H9 (cell line): ENCODE data around the gene TMEM129. TPM values are rescaled to one million over a fixed set of nuclear protein-coding genes. Genes with fewer than 3 reads are reported as not detected.

Experiments
- DNase-seq: peaks from one replicate; pipeline ENCODE4 v3.0.0-alpha.2; 2017
- H2AFZ ChIP-seq: one replicate; pipeline ENCODE4 v1.6.1; 2013; ENCODE audit warnings: mild to moderate bottlenecking, low read length, control low read depth, moderate library complexity
- H2AK5ac ChIP-seq: 2 replicates; pipeline ENCODE4 v1.6.1; 2013; ENCODE audit warnings: low read length, control low read depth, mixed read lengths; ENCODE audit not compliant: insufficient read length
- H2BK120ac ChIP-seq: one replicate; pipeline ENCODE4 v1.6.1; 2013; ENCODE audit warnings: low read depth, mild to moderate bottlenecking, low read length, control low read depth, inconsistent platforms; ENCODE audit not compliant: poor library complexity, severe bottlenecking
- H2BK12ac ChIP-seq: 2 replicates; pipeline ENCODE4 v1.6.1; 2013; ENCODE audit warnings: low read length, control low read depth, mixed read lengths, low read depth; ENCODE audit not compliant: insufficient read length
- H2BK15ac ChIP-seq: 2 replicates; pipeline ENCODE4 v1.6.1; 2013; ENCODE audit warnings: low read depth, low read length, control low read depth
- H2BK20ac ChIP-seq: one replicate; pipeline ENCODE4 v1.6.1; 2013; ENCODE audit warnings: low read depth, mild to moderate bottlenecking, low read length, control low read depth, inconsistent platforms; ENCODE audit not compliant: poor library complexity, severe bottlenecking
- H2BK5ac ChIP-seq: 2 replicates; pipeline ENCODE4 v1.6.1; 2013; ENCODE audit warnings: low read length, control low read depth, mixed read lengths; ENCODE audit not compliant: insufficient read length
- H3K14ac ChIP-seq: 2 replicates; pipeline ENCODE4 v1.6.1; 2013; ENCODE audit warnings: low read length, control low read depth; ENCODE audit not compliant: insufficient read depth
- H3K18ac ChIP-seq: 2 replicates; pipeline ENCODE4 v1.6.1; 2013; ENCODE audit warnings: low read depth, mild to moderate bottlenecking, mixed read lengths, low read length, control low read depth; ENCODE audit not compliant: insufficient read length
- H3K23ac ChIP-seq: 2 replicates; pipeline ENCODE4 v1.6.1; 2013; ENCODE audit warnings: low read length, control low read depth, mixed read lengths, low read depth; ENCODE audit not compliant: insufficient read length
- H3K23me2 ChIP-seq: 2 replicates; pipeline ENCODE4 v1.6.1; 2013; ENCODE audit warnings: low read depth, mild to moderate bottlenecking, mixed read lengths, low read length, control low read depth; ENCODE audit not compliant: insufficient read length, poor library complexity, severe bottlenecking
- H3K27ac ChIP-seq: 2 replicates; pipeline ENCODE4 v1.5.1; 2013; ENCODE audit warnings: low read length, control low read depth, mixed read lengths, low read depth; ENCODE audit not compliant: insufficient read length
- H3K27me3 ChIP-seq: 2 replicates; pipeline ENCODE4 v1.6.1; 2013; ENCODE audit warnings: low read length, control low read depth, inconsistent platforms; ENCODE audit not compliant: insufficient read depth
- H3K4ac ChIP-seq: 2 replicates; pipeline ENCODE4 v1.6.1; 2013; ENCODE audit warnings: low read depth, mild to moderate bottlenecking, control low read depth, inconsistent platforms, low read length, moderate library complexity
- H3K4me1 ChIP-seq: 2 replicates; pipeline ENCODE4 v1.6.1; 2013; ENCODE audit warnings: low read length, control low read depth, inconsistent platforms; ENCODE audit not compliant: insufficient read depth
- H3K4me2 ChIP-seq: 2 replicates; pipeline ENCODE4 v1.6.1; 2013; ENCODE audit warnings: low read length, control low read depth, mixed read lengths; ENCODE audit not compliant: insufficient read length, insufficient read depth
- H3K56ac ChIP-seq: 2 replicates; pipeline ENCODE4 v1.6.1; 2013; ENCODE audit warnings: low read depth, mild to moderate bottlenecking, mixed read lengths, low read length, control low read depth; ENCODE audit not compliant: insufficient read length
- H3K79me1 ChIP-seq: 2 replicates; pipeline ENCODE4 v1.6.1; 2013; ENCODE audit warnings: low read depth, mild to moderate bottlenecking, moderate library complexity, low read length, control low read depth, inconsistent platforms; ENCODE audit not compliant: insufficient read depth, poor library complexity, severe bottlenecking
- H3K79me2 ChIP-seq: 2 replicates; pipeline ENCODE4 v1.6.1; 2013; ENCODE audit warnings: low read length, control low read depth, inconsistent platforms; ENCODE audit not compliant: insufficient read depth
- H3K9ac ChIP-seq: 2 replicates; pipeline ENCODE4 v1.6.1; 2013; ENCODE audit warnings: low read length, control low read depth, mixed read lengths; ENCODE audit not compliant: insufficient read length; ENCODE audit errors: extremely low read depth
- H3K9me3 ChIP-seq: one replicate; pipeline ENCODE4 v1.6.1; 2013; ENCODE audit warnings: low read depth, low read length, inconsistent platforms; ENCODE audit not compliant: control insufficient read depth
- H3T11ph ChIP-seq: one replicate; pipeline ENCODE4 v1.6.1; 2013; ENCODE audit warnings: mild to moderate bottlenecking, low read length, control low read depth, inconsistent platforms
- H4K20me1 ChIP-seq: one replicate; pipeline ENCODE4 v1.6.1; 2013; ENCODE audit not compliant: control insufficient read depth, insufficient read length, insufficient read depth
- H4K5ac ChIP-seq: 2 replicates; pipeline ENCODE4 v1.6.1; 2013; ENCODE audit warnings: low read depth, mild to moderate bottlenecking, mixed read lengths, low read length, control low read depth; ENCODE audit not compliant: insufficient read length
- H4K8ac ChIP-seq: replicated peaks from 2 replicates; pipeline ENCODE4 v1.6.1; 2013; ENCODE audit warnings: low read length, control low read depth, mixed read lengths, low read depth; ENCODE audit not compliant: insufficient read length
- H4K91ac ChIP-seq: 2 replicates; pipeline ENCODE4 v1.6.1; 2013; ENCODE audit warnings: low read depth, mild to moderate bottlenecking, moderate library complexity, mixed read lengths, low read length, control low read depth; ENCODE audit not compliant: insufficient read length
- H3K27ac Mint-ChIP-seq, 3 experiments: 2 replicates in 2 of 3; 3 replicates in 1 of 3; pipeline ENCODE4 v1.8.0; 2020 to 2021; ENCODE audit warnings: mixed read lengths in 3 of 3, mild to moderate bottlenecking in 1 of 3, moderate library complexity in 1 of 3
- H3K27me3 Mint-ChIP-seq: 2 replicates; pipeline ENCODE4 v1.8.0; 2021; ENCODE audit warnings: low read depth, mild to moderate bottlenecking, moderate library complexity, mixed read lengths
- H3K36me3 Mint-ChIP-seq, 3 experiments: 2 replicates in 2 of 3; 3 replicates in 1 of 3; pipeline ENCODE4 v1.8.0; 2020 to 2021; ENCODE audit warnings: low read depth in 3 of 3, mixed read lengths in 3 of 3; ENCODE audit not compliant: insufficient read depth in 1 of 3
- H3K4me1 Mint-ChIP-seq, 2 experiments: 2 replicates each; pipeline ENCODE4 v1.8.0; 2020; ENCODE audit warnings: mixed read lengths in 2 of 2
- H3K4me3 Mint-ChIP-seq, 2 experiments: 2 replicates in 1 of 2; 3 replicates in 1 of 2; pipeline ENCODE4 v1.8.0; 2020 to 2021; ENCODE audit warnings: mild to moderate bottlenecking in 2 of 2, mixed read lengths in 2 of 2, moderate library complexity in 1 of 2
- H3K9me3 Mint-ChIP-seq, 2 experiments: 2 replicates in 1 of 2; 3 replicates in 1 of 2; pipeline ENCODE4 v1.8.0; 2020; ENCODE audit warnings: mild to moderate bottlenecking in 2 of 2, mixed read lengths in 2 of 2, moderate library complexity in 1 of 2
- CTCF ChIP-seq: fragments of 200-600 bp; sonication (generic); conservative IDR thresholded peaks from 3 replicates; pipeline ENCODE4 v1.8.0; 2021; ENCODE audit warnings: antibody characterized with exemption, mild to moderate bottlenecking
- WGBS: extraction: QIAGEN DNeasy Blood & Tissue Kit; methylation state at CpG from one replicate; pipeline ENCODE4 v1.1.7; 2013; ENCODE audit warnings: missing lambda C conversion rate, low lambda C conversion rate, mixed read lengths; ENCODE audit not compliant: insufficient read length; ENCODE audit errors: extremely low coverage; 5-methylcytosine and 5-hydroxymethylcytosine counted together
- total RNA-seq: library from RNA; stranded (reverse); gene quantifications from 2 replicates; pipeline ENCODE4 v1.2.1, GENCODE V29; 2021

The TMEM129 gene
- total RNA-seq, 1 experiment from 2014 or later: 27.3 TPM

- Mint-ChIP-seq H3K4me1 (peaks cover 8 to 24% of the 10 kb centered on the region in 2 experiments), H3K9me3 (no peaks in the 10 kb centered on the region), H3K27me3 (peaks cover 1% of the 10 kb centered on the region), H3K27ac (no peak overlapping the region), H3K4me3 (no peak overlapping the region), H3K36me3 (no peaks in the 10 kb centered on the region)
- Histone ChIP-seq H4K91ac (no peak overlapping the region), H3K27ac (no peak overlapping the region), H2BK15ac (0 out of 2 replicates have a peak overlapping the region, but pooled peaks have one; percentile 76), H2BK5ac (no peak overlapping the region), H3K18ac (no peak overlapping the region), H3T11ph (no peak overlapping the region), H4K8ac (no peak overlapping the region), H4K5ac (no peak overlapping the region), H2AK5ac (no peak overlapping the region), H3K4me1 (no peaks in the 10 kb centered on the region), H2BK20ac (no peak overlapping the region), H2BK120ac (no peak overlapping the region), H3K9ac (no peak overlapping the region), H2AFZ (no peak overlapping the region), H3K4me2 (no peak overlapping the region), H2BK12ac (no peak overlapping the region), H3K79me1 (no peaks in the 10 kb centered on the region), H3K23me2 (no peaks in the 10 kb centered on the region), H3K4ac (no peak overlapping the region), H3K79me2 (no peaks in the 10 kb centered on the region), H3K56ac (no peak overlapping the region), H3K27me3 (no peaks in the 10 kb centered on the region), H3K9me3 (no peaks in the 10 kb centered on the region), H3K14ac (no peak overlapping the region; the same call in 1 of the 2 replicates), H3K23ac (no peak overlapping the region), H4K20me1 (no peaks in the 10 kb centered on the region)
- no peak for DNase-seq
- 0 out of 3 replicates have a peak, but pooled peaks have one; percentile 16 for TF ChIP-seq CTCF
- WGBS: no CpG with 5 or more reads among the region's 13 CpGs
These were observed 38.7 kb upstream of the TMEM129 start for GRCh38 chr4:1759818-1760223.
